Neural progenitor cell (in vitro differentiated cells): ENCODE measurements around the gene IL1RAPL1.

Source experiments
- CTCF ChIP-seq: fragments of 200-600 bp; sonication (generic); IDR thresholded peaks from 2 replicates; pipeline ENCODE4 v1.5.1; 2017; ENCODE audit warnings: antibody characterized with exemption, mild to moderate bottlenecking
- EZH2 ChIP-seq: fragments of 200-600 bp; sonication (generic); IDR thresholded peaks from 2 replicates; pipeline ENCODE4 v1.6.1; 2017; ENCODE audit warnings: antibody characterized with exemption, mild to moderate bottlenecking, moderate library complexity
- EZH2phosphoT487 ChIP-seq: fragments of 200-600 bp; sonication (generic); IDR thresholded peaks from 2 replicates; pipeline ENCODE4 v1.6.1; 2017; ENCODE audit warnings: antibody characterized with exemption

DNA sequence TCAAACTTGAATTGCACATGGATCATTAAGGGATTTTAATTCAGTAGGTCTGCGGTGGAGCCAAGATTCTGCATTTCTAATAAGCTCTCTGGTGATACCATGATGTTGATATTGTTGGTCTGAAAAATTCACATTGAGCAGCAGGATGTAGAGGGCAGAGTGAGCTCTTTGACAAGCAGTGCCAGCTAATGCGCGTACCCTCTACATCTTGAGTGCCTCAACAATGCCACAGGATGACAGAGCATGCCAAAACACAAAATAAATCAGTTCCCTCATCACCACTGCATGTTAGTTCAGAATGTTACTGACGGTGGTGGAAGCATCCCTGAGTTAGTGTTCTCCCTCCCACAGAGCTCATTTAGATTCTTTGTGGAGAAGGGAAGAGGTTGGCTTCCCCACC is 23.5 kb downstream of the IL1RAPL1 start:
- TF ChIP-seq CTCF (no peak), EZH2phosphoT487 (no peak), EZH2 (no peak)
